Body of pancreas (tissue), 4 donors: Measurements from ENCODE around the gene FADS6. TPM values are rescaled to one million over a fixed set of nuclear protein-coding genes. Genes with fewer than 3 reads are reported as not detected.

ENCODE experiments used
- ATAC-seq: fragments of 150-250 bp; one replicate; pipeline ENCODE4 v1.9.1; 2016
- DNase-seq, 4 donors: peaks; one replicate each; pipeline ENCODE4 v3.0.0-alpha.2; 2019
- H3K27ac ChIP-seq, 4 donors: fragments of 200-600 bp; sonication (generic); 1 replicate in 3 of 4; 2 replicates in 1 of 4; pipeline versions ENCODE4 v1.5.1 to v1.6.1; 2016 to 2019; ENCODE audit warnings: mild to moderate bottlenecking in 1 of 4, mixed read lengths in 1 of 4, moderate library complexity in 1 of 4
- H3K27me3 ChIP-seq, 2 donors: fragments of 200-600 bp; sonication (generic); one replicate each; pipeline ENCODE4 v1.6.0; 2016; ENCODE audit warnings: mild to moderate bottlenecking in 1 of 2
- H3K36me3 ChIP-seq, 2 donors: fragments of 200-600 bp; sonication (generic); replicated peaks in 1 of 2; 2 replicates each; pipeline ENCODE4 v1.5.1; 2016; ENCODE audit warnings: low read depth in 2 of 2; ENCODE audit not compliant: insufficient read depth in 1 of 2
- H3K4me1 ChIP-seq: fragments of 200-600 bp; sonication (generic); one replicate; pipeline ENCODE4 v1.6.0; 2016
- H3K4me3 ChIP-seq, 2 donors: fragments of 200-600 bp; sonication (generic); 1 replicate in 1 of 2; 2 replicates in 1 of 2; pipeline ENCODE4 v1.5.1; 2016 to 2019
- H3K9me3 ChIP-seq, 3 donors: fragments of 200-600 bp; sonication (generic); 1 replicate in 2 of 3; 2 replicates in 1 of 3; pipeline ENCODE4 v1.5.1; 2016
- CTCF ChIP-seq, 7 experiments: fragments of 450-650 bp in 4 of 7; fragments of 200-600 bp in 3 of 7; sonication (generic) in 3 of 7; IDR thresholded peaks; one replicate each; pipeline ENCODE4 v1.5.1; 2016 to 2019; ENCODE audit warnings: antibody characterized with exemption in 7 of 7
- POLR2A ChIP-seq, 3 donors: fragments of 450-650 bp; IDR thresholded peaks; one replicate each; pipeline ENCODE4 v1.6.1; 2016; ENCODE audit warnings: antibody characterized with exemption in 3 of 3, mild to moderate bottlenecking in 2 of 3
- WGBS, 2 donors: methylation state at CpG; one replicate each; pipeline ENCODE4 v1.1.5; 2017; 5-methylcytosine and 5-hydroxymethylcytosine counted together
- intact Hi-C: fragments of 100-400 bp; cut with DNase I; formaldehyde crosslinking; loops from one replicate; pipeline ENCODE4 v1.15.1; 2023
- total RNA-seq, 2 donors: library from RNA; depleted of rRNA; stranded (reverse); fragments of >200 nt; gene quantifications; one replicate each; pipeline ENCODE4 v1.1.0, GENCODE V29; 2016

The FADS6 gene
- total RNA-seq, 2 donors from 2014 or later: not detected

GRCh38 chr17:74923538-74924249, 30.3 kb upstream of the FADS6 start:
- Histone ChIP-seq H3K4me1 (peaks cover 28% of the 10 kb centered on the region), H3K36me3 (no peaks in the 10 kb centered on the region), H3K9me3 (no peaks in the 10 kb centered on the region), H3K27me3 (peaks cover 0 to 13% of the 10 kb centered on the region in 2 donors), H3K27ac (no peak overlapping the region), H3K4me3 (no peak overlapping the region)
- 0 to 2% methylated on average over 1 to 58 of the region's 59 CpGs for WGBS, 2 donors
- DNase-seq (peak; percentile 65 to 79 (median 74)), ATAC-seq (peak; percentile 71)
- intact Hi-C loops: no loop called here
- no peak for TF ChIP-seq POLR2A (IDR thresholded peaks at IDR 0.05)
- TF ChIP-seq CTCF (IDR thresholded peaks at IDR 0.05): peak; percentile 65 to 94 (median 76)

- Histone ChIP-seq H3K27me3 (peaks cover 0 to 13% of the 10 kb centered on the region in 2 donors), H3K9me3 (no peaks in the 10 kb centered on the region), H3K4me1 (peaks cover 28% of the 10 kb centered on the region), H3K36me3 (no peaks in the 10 kb centered on the region), H3K27ac (no peak within 1 kb of the TSS), H3K4me3 (no peak within 1 kb of the TSS)
- 6 to 29% methylated on average over 12 to 55 of the region's 57 CpGs for WGBS, 2 donors
- no peak for TF ChIP-seq CTCF (IDR thresholded peaks at IDR 0.05)
- no peak for TF ChIP-seq POLR2A (IDR thresholded peaks at IDR 0.05)
- DNase-seq (peak in 2 of 4 donors; percentile 28 to 35), ATAC-seq (peak; percentile 24)
- intact Hi-C loops: no loop called here
These were observed 29.5 kb upstream of the FADS6 start, which contains the start of gene USH1G for GRCh38 chr17:74922694-74923537. Gene USH1G (minus strand): TSS chr17:74923255. CDS start chr17:74923073, 182 bp downstream.

GRCh38 chr17:74922172-74922571, 28.7 kb upstream of the FADS6 start:
- ATAC-seq (no peak), DNase-seq (no peak)
- Histone ChIP-seq H3K27ac (no peak overlapping the region), H3K4me3 (no peak overlapping the region), H3K27me3 (peaks cover 0 to 13% of the 10 kb centered on the region in 2 donors), H3K36me3 (no peaks in the 10 kb centered on the region), H3K9me3 (no peaks in the 10 kb centered on the region), H3K4me1 (peaks cover 28% of the 10 kb centered on the region)
- intact Hi-C loops: no loop called here
- WGBS, 2 donors: 47 to 58% methylated on average over 5 to 6 of the region's 6 CpGs
- TF ChIP-seq POLR2A (IDR thresholded peaks at IDR 0.05) (no peak), CTCF (IDR thresholded peaks at IDR 0.05) (no peak)

GRCh38 chr17:74921769-74922168, 28.3 kb upstream of the FADS6 start:
- H3K27me3 ChIP-seq: peaks cover 0 to 13% of the 10 kb centered on the region in 2 donors

More at GRCh38 chr17:74921769-74922168, 28.3 kb upstream of the FADS6 start:
- ATAC-seq (no peak), DNase-seq (no peak)
- H3K4me1 ChIP-seq: peaks cover 28% of the 10 kb centered on the region
- H3K4me3 ChIP-seq: no peak overlapping the region
- intact Hi-C loops: no loop called here
- TF ChIP-seq POLR2A (IDR thresholded peaks at IDR 0.05): no peak
- no peak for TF ChIP-seq CTCF (IDR thresholded peaks at IDR 0.05)
- no peaks in the 10 kb centered on the region for H3K9me3 ChIP-seq
- 78% methylated on average over 1 of the region's 2 CpGs; no CpG with 5 or more reads in 1 of the 2 donors for WGBS, 2 donors
- no peaks in the 10 kb centered on the region for H3K36me3 ChIP-seq
- no peak overlapping the region for H3K27ac ChIP-seq
